Thyroid gland (tissue), 4 donors: ENCODE results near the gene ZNF70. TPM values are rescaled to one million over a fixed set of nuclear protein-coding genes. Genes with fewer than 3 reads are reported as not detected.

Experiments used
- DNase-seq, 2 donors: peaks; one replicate each; pipeline ENCODE4 v3.0.0-alpha.2; 2019
- H3K27ac ChIP-seq, 3 donors: fragments of 200-600 bp; sonication (generic); 1 replicate in 2 of 3; 2 replicates in 1 of 3; pipeline ENCODE4 v1.5.1; 2016 to 2019; ENCODE audit warnings: mild to moderate bottlenecking in 1 of 3, moderate library complexity in 1 of 3
- H3K27me3 ChIP-seq: fragments of 200-600 bp; sonication (generic); one replicate; pipeline ENCODE4 v1.5.1; 2019
- H3K36me3 ChIP-seq, 2 donors: fragments of 200-600 bp; sonication (generic); one replicate each; pipeline ENCODE4 v1.5.1; 2016 to 2019
- H3K4me1 ChIP-seq, 2 donors: fragments of 200-600 bp; sonication (generic); one replicate each; pipeline ENCODE4 v1.5.1; 2017 to 2019
- H3K4me3 ChIP-seq, 3 donors: fragments of 200-600 bp; sonication (generic); replicated peaks in 1 of 3; 1 replicate in 2 of 3; 2 replicates in 1 of 3; pipeline ENCODE4 v1.5.1; 2016; ENCODE audit warnings: mild to moderate bottlenecking in 1 of 3
- H3K9me3 ChIP-seq: fragments of 200-600 bp; sonication (generic); one replicate; pipeline ENCODE4 v1.5.1; 2017
- CTCF ChIP-seq, 6 experiments: fragments of 200-600 bp in 3 of 6; fragments of 450-650 bp in 3 of 6; sonication (generic) in 3 of 6; IDR thresholded peaks; one replicate each; pipeline ENCODE4 v1.5.1; 2016 to 2019; ENCODE audit warnings: antibody characterized with exemption in 6 of 6, mild to moderate bottlenecking in 2 of 6, inconsistent platforms in 1 of 6, moderate library complexity in 1 of 6
- POLR2A ChIP-seq, 2 donors: fragments of 450-650 bp; IDR thresholded peaks; one replicate each; pipeline ENCODE4 v1.6.1; 2017; ENCODE audit warnings: antibody characterized with exemption in 2 of 2, mild to moderate bottlenecking in 2 of 2, moderate library complexity in 1 of 2
- WGBS, 2 donors: methylation state at CpG; one replicate each; pipeline ENCODE4 v1.1.5; 2017; 5-methylcytosine and 5-hydroxymethylcytosine counted together
- intact Hi-C: fragments of 100-400 bp; cut with DNase I; formaldehyde crosslinking; loops from one replicate; pipeline ENCODE4 v1.15.1; 2023
- total RNA-seq, 4 donors: library from RNA; depleted of rRNA; stranded (reverse); fragments of >200 nt; gene quantifications; one replicate each; pipeline ENCODE4 v1.2.3, GENCODE V29; 2016

Gene ZNF70
- total RNA-seq, 4 donors from 2014 or later = 5.0 to 10.7 (median 7.4) TPM

GRCh38 chr22:23689414-23689813 is 61.5 kb downstream of the ZNF70 start:
- intact Hi-C loops = no loop called here
- 92 to 100% methylated on average over 7 of the region's 7 CpGs for WGBS, 2 donors
- DNase-seq = no peak
- no peaks in the 10 kb centered on the region for H3K9me3 ChIP-seq
- H3K4me3 ChIP-seq = no peak overlapping the region
- peaks cover 9 to 10% of the 10 kb centered on the region in 2 donors for H3K36me3 ChIP-seq
- H3K27ac ChIP-seq = no peak overlapping the region
- H3K27me3 ChIP-seq = no peaks in the 10 kb centered on the region
- TF ChIP-seq POLR2A (IDR thresholded peaks at IDR 0.05) (no peak), CTCF (IDR thresholded peaks at IDR 0.05) (no peak)
- H3K4me1 ChIP-seq = no peaks in the 10 kb centered on the region

Other genes with a start within 250 kb of the ZNF70 start
- not detected for gene IGLL1, start 170.8 kb downstream of the ZNF70 start, total RNA-seq
- under 1 TPM in 1 of 4 donors, not detected in 3; 0.56 TPM for gene DRICH1, start 118.8 kb downstream of the ZNF70 start, total RNA-seq
- 1 to 10 TPM in 1 of 4 donors, under 1 TPM in 1, not detected in 2; 0.25 to 1.3 TPM for gene RGL4, start 60.1 kb downstream of the ZNF70 start, total RNA-seq
- gene VPREB3, start 3.3 kb upstream of the ZNF70 start, total RNA-seq = not detected
- not detected for gene C22orf15, start 11.9 kb upstream of the ZNF70 start, total RNA-seq
- gene CHCHD10, start 16.9 kb upstream of the ZNF70 start, total RNA-seq = 100 to 1,000 TPM in 1 of 4 donors, 10 to 100 TPM in 2, 1 to 10 TPM in 1; 9.4 to 154 (median 47.0) TPM
- gene MMP11, start 21.7 kb upstream of the ZNF70 start, total RNA-seq = 1 to 10 TPM in 3 of 4 donors, under 1 TPM in 1; 0.38 to 2.3 (median 1.7) TPM
- gene SMARCB1, start 35.9 kb upstream of the ZNF70 start, total RNA-seq = 100 to 1,000 TPM in 1 of 4 donors, 10 to 100 TPM in 3; 59.8 to 107 (median 75.4) TPM
- gene DERL3, start 87.9 kb upstream of the ZNF70 start, total RNA-seq = 10 to 100 TPM in 1 of 4 donors, 1 to 10 TPM in 3; 1.6 to 15.9 (median 4.1) TPM
- gene SLC2A11, start 106.8 kb upstream of the ZNF70 start, total RNA-seq = 10 to 100 TPM; 17.5 to 30.0 (median 24.3) TPM
- gene MIF, start 143.3 kb upstream of the ZNF70 start, total RNA-seq = 100 to 1,000 TPM; 342 to 807 (median 472) TPM
- gene GSTT2B, start 210.1 kb upstream of the ZNF70 start, total RNA-seq = 10 to 100 TPM in 2 of 4 donors, 1 to 10 TPM in 1, under 1 TPM in 1; 0.93 to 13.8 (median 6.2) TPM
- 1 to 10 TPM in 2 of 4 donors, under 1 TPM in 1, not detected in 1; 0.27 to 1.7 (median 1.4) TPM for gene DDTL, start 215.8 kb upstream of the ZNF70 start, total RNA-seq
- 100 to 1,000 TPM in 3 of 4 donors, 10 to 100 TPM in 1; 53.5 to 162 (median 106) TPM for gene DDT, start 223.3 kb upstream of the ZNF70 start, total RNA-seq
- gene GSTT2, start 229.0 kb upstream of the ZNF70 start, total RNA-seq = 1 to 10 TPM in 1 of 4 donors, under 1 TPM in 1, not detected in 2; 0.40 to 1.9 TPM